ENCODE results near the gene KRTAP5-4.
"Not testable (repeated sequence)": the region's sequence is repeated elsewhere in the genome, so short reads cannot be mapped to it uniquely, and the experiment has no call there.

KRTAP5-4 gene

GRCh38 chr11:1592628-1593027, 29.3 kb downstream of the KRTAP5-4 start:
- no peak for TF ChIP-seq CTCF (conservative IDR thresholded peaks at IDR 0.05; ENCODE audit: low read depth, low read length)
- Histone ChIP-seq H3K4me3 (IDR thresholded peaks at IDR 0.05; ENCODE audit: insufficient read depth, low read depth, low read length) (no peak overlapping the region), H2AFZ (ENCODE audit: low read depth) (no peak overlapping the region), H3K4me1 (ENCODE audit: low read depth, poor library complexity, severe bottlenecking) (no peaks in the 10 kb centered on the region), H3K36me3 (ENCODE audit: insufficient read depth) (no peaks in the 10 kb centered on the region), H3K9ac (no peak overlapping the region), H3K27me3 (ENCODE audit: insufficient read depth, low read depth) (peaks cover 85% of the 10 kb centered on the region), H4K20me1 (ENCODE audit: insufficient read depth) (no peaks in the 10 kb centered on the region), H3K79me2 (ENCODE audit: insufficient read depth, low read depth) (no peaks in the 10 kb centered on the region), H3K27ac (no peak overlapping the region), H3K4me2 (no peak overlapping the region)

- no peak overlapping the region for H3K27ac ChIP-seq
- H3K79me2 ChIP-seq (ENCODE audit: insufficient read depth, low read depth) = no peaks in the 10 kb centered on the region
- H3K27me3 ChIP-seq (ENCODE audit: insufficient read depth, low read depth) = peaks cover 80% of the 10 kb centered on the region
- no peak overlapping the region for H3K4me3 ChIP-seq (IDR thresholded peaks at IDR 0.05; ENCODE audit: insufficient read depth, low read depth, low read length)
- no peaks in the 10 kb centered on the region for H3K36me3 ChIP-seq (ENCODE audit: insufficient read depth)
- H3K4me2 ChIP-seq = no peak overlapping the region
- no peak for TF ChIP-seq CTCF (conservative IDR thresholded peaks at IDR 0.05; ENCODE audit: low read depth, low read length)
- H4K20me1 ChIP-seq (ENCODE audit: insufficient read depth) = no peaks in the 10 kb centered on the region
- no peak overlapping the region for H2AFZ ChIP-seq (ENCODE audit: low read depth)
- H3K9ac ChIP-seq = no peak overlapping the region
- H3K4me1 ChIP-seq (ENCODE audit: low read depth, poor library complexity, severe bottlenecking) = no peaks in the 10 kb centered on the region
These were observed 31.9 kb downstream of the KRTAP5-4 start for GRCh38 chr11:1589996-1590395.

GRCh38 chr11:1589191-1589963, 32.6 kb downstream of the KRTAP5-4 start:
- not testable (repeated sequence) for H3K9ac ChIP-seq; H3K79me2 ChIP-seq (ENCODE audit: insufficient read depth, low read depth); H2AFZ ChIP-seq (ENCODE audit: low read depth); H3K27ac ChIP-seq; H3K4me1 ChIP-seq (ENCODE audit: low read depth, poor library complexity, severe bottlenecking); H4K20me1 ChIP-seq (ENCODE audit: insufficient read depth); H3K36me3 ChIP-seq (ENCODE audit: insufficient read depth); H3K4me2 ChIP-seq; H3K4me3 ChIP-seq (IDR thresholded peaks at IDR 0.05; ENCODE audit: insufficient read depth, low read depth, low read length)
- peaks cover 74% of the 10 kb centered on the region for H3K27me3 ChIP-seq (ENCODE audit: insufficient read depth, low read depth)

GRCh38 chr11:1586699-1587098, 35.2 kb downstream of the KRTAP5-4 start:
- no peak overlapping the region for H3K4me3 ChIP-seq (IDR thresholded peaks at IDR 0.05; ENCODE audit: insufficient read depth, low read depth, low read length)
- no peaks in the 10 kb centered on the region for H3K36me3 ChIP-seq (ENCODE audit: insufficient read depth)
- TF ChIP-seq CTCF (conservative IDR thresholded peaks at IDR 0.05; ENCODE audit: low read depth, low read length) = no peak
- H3K4me2 ChIP-seq = no peak overlapping the region
- H3K27me3 ChIP-seq (ENCODE audit: insufficient read depth, low read depth) = peaks cover 74% of the 10 kb centered on the region
- H3K27ac ChIP-seq = no peak overlapping the region
- H3K4me1 ChIP-seq (ENCODE audit: low read depth, poor library complexity, severe bottlenecking) = no peaks in the 10 kb centered on the region
- no peak overlapping the region for H3K9ac ChIP-seq
- H3K79me2 ChIP-seq (ENCODE audit: insufficient read depth, low read depth) = no peaks in the 10 kb centered on the region
- no peaks in the 10 kb centered on the region for H4K20me1 ChIP-seq (ENCODE audit: insufficient read depth)
- no peak overlapping the region for H2AFZ ChIP-seq (ENCODE audit: low read depth)

GRCh38 chr11:1584661-1585370, 37.1 kb downstream of the KRTAP5-4 start, which contains the start of gene KRTAP5-1:
Gene KRTAP5-1, minus strand, starts transcription at chr11:1585283. Its CDS starts 34 bp downstream, at chr11:1585249.
- H2AFZ ChIP-seq (ENCODE audit: low read depth); H3K36me3 ChIP-seq (ENCODE audit: insufficient read depth); H3K4me1 ChIP-seq (ENCODE audit: low read depth, poor library complexity, severe bottlenecking); H4K20me1 ChIP-seq (ENCODE audit: insufficient read depth); H3K9ac ChIP-seq; H3K4me2 ChIP-seq; H3K4me3 ChIP-seq (IDR thresholded peaks at IDR 0.05; ENCODE audit: insufficient read depth, low read depth, low read length); H3K27ac ChIP-seq; H3K79me2 ChIP-seq (ENCODE audit: insufficient read depth, low read depth): not testable (repeated sequence)
- peaks cover 71% of the 10 kb centered on the region for H3K27me3 ChIP-seq (ENCODE audit: insufficient read depth, low read depth)

- peaks cover 72% of the 10 kb centered on the region for H3K27me3 ChIP-seq (ENCODE audit: insufficient read depth, low read depth)
- not testable (repeated sequence) for H3K4me1 ChIP-seq (ENCODE audit: low read depth, poor library complexity, severe bottlenecking); H3K36me3 ChIP-seq (ENCODE audit: insufficient read depth); H3K4me2 ChIP-seq; H3K79me2 ChIP-seq (ENCODE audit: insufficient read depth, low read depth); H4K20me1 ChIP-seq (ENCODE audit: insufficient read depth); H2AFZ ChIP-seq (ENCODE audit: low read depth); H3K4me3 ChIP-seq (IDR thresholded peaks at IDR 0.05; ENCODE audit: insufficient read depth, low read depth, low read length); H3K9ac ChIP-seq; H3K27ac ChIP-seq
These were observed 39.0 kb downstream of the KRTAP5-4 start for GRCh38 chr11:1582909-1583308.

All from KMS-11 (cell line).